H1 (cell line): ENCODE results near the gene RGCC.

ENCODE experiments used
- BRCA1 ChIP-seq: IDR thresholded peaks from 2 replicates; pipeline ENCODE4 v1.6.1; 2012; ENCODE audit warnings: low read depth, low read length, improper control_type of control experiment
- CBX5 ChIP-seq: fragments of 300-800, 300-1000 bp; sonication (generic); IDR thresholded peaks from 2 replicates; pipeline ENCODE4 v1.7.1; 2016; ENCODE audit warnings: antibody characterized with exemption, low read length, low read depth
- CREB1 ChIP-seq: IDR thresholded peaks from 2 replicates; pipeline ENCODE4 v1.6.1; 2012; ENCODE audit warnings: inconsistent platforms
- CTCF ChIP-seq, 3 experiments: IDR thresholded peaks; 1 replicate in 2 of 3; 2 replicates in 1 of 3; pipeline versions ENCODE4 v1.5.1 to v1.6.1; 2011; ENCODE audit warnings: low read length in 3 of 3, mild to moderate bottlenecking in 3 of 3, inconsistent platforms in 2 of 3, low read depth in 1 of 3, moderate library complexity in 1 of 3; ENCODE audit not compliant: insufficient read depth in 1 of 3; ENCODE audit errors: control extremely low read depth in 1 of 3
- GABPA ChIP-seq: IDR thresholded peaks from 2 replicates; pipeline ENCODE4 v1.6.1; 2011; ENCODE audit warnings: mild to moderate bottlenecking, low read length, moderate library complexity, borderline replicate concordance; ENCODE audit not compliant: insufficient read depth
- POLR2A ChIP-seq, 2 experiments: IDR thresholded peaks; 1 replicate in 1 of 2; 2 replicates in 1 of 2; pipeline ENCODE4 v1.6.1; 2011; ENCODE audit warnings: low read depth in 2 of 2, low read length in 2 of 2, mild to moderate bottlenecking in 2 of 2; ENCODE audit errors: control extremely low read depth in 1 of 2
- RBBP5 ChIP-seq: IDR thresholded peaks from 2 replicates; pipeline ENCODE4 v1.7.1; 2012; ENCODE audit warnings: low read depth, mild to moderate bottlenecking, inconsistent platforms, low read length, moderate library complexity, borderline replicate concordance
- SP1 ChIP-seq: IDR thresholded peaks from 2 replicates; pipeline ENCODE4 v1.6.1; 2011; ENCODE audit warnings: low read depth, low read length
- SUZ12 ChIP-seq: fragments of 200-600 bp; sonication (generic); IDR thresholded peaks from 2 replicates; pipeline ENCODE4 v1.6.1; 2012; ENCODE audit warnings: mild to moderate bottlenecking, inconsistent platforms, low read length, moderate library complexity, mixed read lengths
- TCF12 ChIP-seq: IDR thresholded peaks from 2 replicates; pipeline ENCODE4 v1.6.1; 2011; ENCODE audit warnings: low read depth, mild to moderate bottlenecking, low read length
- TF ChIP-seq, protein P1 (sequence below): IDR thresholded peaks from 2 replicates; pipeline ENCODE4 v1.6.1; 2011; ENCODE audit warnings: low read depth, mild to moderate bottlenecking, low read length; ENCODE audit not compliant: insufficient read depth

DNA sequence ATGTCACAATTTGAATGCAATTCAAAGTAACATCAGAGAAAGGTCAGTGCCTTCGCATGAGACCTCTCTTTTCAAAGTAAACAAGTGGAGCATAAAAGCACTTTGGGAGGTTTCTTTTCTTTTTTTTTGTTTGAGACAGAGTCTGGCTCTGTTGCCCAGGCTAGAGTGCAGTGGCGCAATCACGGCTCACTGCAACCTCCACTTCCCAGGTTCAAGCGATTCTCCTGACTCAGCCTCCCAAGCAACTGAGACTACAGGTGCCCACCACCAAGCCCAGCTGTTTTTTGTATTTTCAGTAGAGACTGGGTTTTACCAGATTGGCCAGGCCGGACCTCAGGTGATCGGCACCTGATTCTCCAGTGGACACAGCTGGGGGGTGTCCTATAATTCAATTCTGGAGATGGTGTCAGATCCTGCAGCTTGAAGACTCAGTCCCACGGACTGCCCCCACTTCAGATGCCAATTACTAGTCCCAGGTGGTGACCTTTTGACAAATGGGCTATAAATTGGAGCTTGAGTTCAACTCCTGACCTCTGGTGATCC, 57.6 kb downstream of the RGCC start:
- TF ChIP-seq POLR2A (IDR thresholded peaks at IDR 0.05; ENCODE audit: control extremely low read depth in 1 of 2, low read depth in 2 of 2, low read length in 2 of 2) (no peak), SP1 (no peak), TCF12 (no peak), BRCA1 (no peak), CBX5 (no peak), CREB1 (no peak), RBBP5 (no peak), CTCF (IDR thresholded peaks at IDR 0.05; ENCODE audit: control extremely low read depth in 1 of 3, insufficient read depth in 1 of 3, low read depth in 1 of 3, low read length in 3 of 3) (no peak), GABPA (no peak), SUZ12 (no peak)
- TF ChIP-seq, protein P1, sequence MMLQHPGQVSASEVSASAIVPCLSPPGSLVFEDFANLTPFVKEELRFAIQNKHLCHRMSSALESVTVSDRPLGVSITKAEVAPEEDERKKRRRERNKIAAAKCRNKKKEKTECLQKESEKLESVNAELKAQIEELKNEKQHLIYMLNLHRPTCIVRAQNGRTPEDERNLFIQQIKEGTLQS: no peak
